T-helper 2 cell treated with Interferon-gamma antibody and Interleukin-4, amounts not matched to agents 5 μg/mL and 100 μg/mL, for 36 hours (primary cell): ENCODE data around the gene QRICH2.
"Not testable (repeated sequence)": the region's sequence is repeated elsewhere in the genome, so short reads cannot be mapped to it uniquely, and the experiment has no call there.

ENCODE experiments used
- DNase-seq: peaks from one replicate; pipeline ENCODE4 v3.0.0; 2021; ENCODE audit warnings: low spot score
- H3K27ac Mint-ChIP-seq: one replicate; pipeline ENCODE4 v1.8.0; 2021; ENCODE audit warnings: mild to moderate bottlenecking, mixed read lengths
- H3K27me3 Mint-ChIP-seq: one replicate; pipeline ENCODE4 v1.8.0; 2021; ENCODE audit warnings: low read depth, mixed read lengths
- H3K36me3 Mint-ChIP-seq: one replicate; pipeline ENCODE4 v1.8.0; 2021; ENCODE audit warnings: low read depth, mixed read lengths
- H3K4me1 Mint-ChIP-seq: one replicate; pipeline ENCODE4 v1.8.0; 2021; ENCODE audit warnings: low read depth, mixed read lengths
- H3K4me3 Mint-ChIP-seq: one replicate; pipeline ENCODE4 v1.8.0; 2022; ENCODE audit warnings: mild to moderate bottlenecking, moderate library complexity, mixed read lengths
- H3K9me3 Mint-ChIP-seq: one replicate; pipeline ENCODE4 v1.8.0; 2021; ENCODE audit warnings: mixed read lengths

Gene QRICH2

GRCh38 chr17:76246080-76247066 is 61.7 kb downstream of the QRICH2 start:
- H3K9me3 Mint-ChIP-seq: no peaks in the 10 kb centered on the region
- peaks cover 2% of the 10 kb centered on the region for H3K36me3 Mint-ChIP-seq
- H3K4me3 Mint-ChIP-seq: peak overlapping the region; percentile 64
- H3K27me3 Mint-ChIP-seq: no peaks in the 10 kb centered on the region
- peak overlapping the region; percentile 93 for H3K27ac Mint-ChIP-seq
- DNase-seq: peak; percentile 84
- peaks cover 60% of the 10 kb centered on the region for H3K4me1 Mint-ChIP-seq

DNA sequence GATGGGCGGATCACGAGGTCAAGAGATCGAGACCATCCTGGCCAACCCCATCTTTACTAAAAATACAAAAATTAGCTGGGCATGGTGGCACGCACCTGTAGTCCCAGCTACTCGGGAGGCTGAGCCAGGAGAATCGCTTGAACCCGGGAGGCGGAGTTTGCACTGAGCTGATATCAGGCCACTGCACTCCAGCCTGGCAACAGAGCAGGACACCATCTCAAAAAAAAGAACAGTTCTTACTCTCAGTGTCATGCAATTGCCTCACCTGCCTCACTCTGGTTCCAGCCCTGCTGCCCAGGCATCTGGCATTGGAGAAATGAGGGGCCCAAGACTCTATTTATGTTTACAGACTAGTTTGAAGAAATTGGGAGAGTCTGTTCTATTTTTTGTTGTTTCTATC is 63.4 kb downstream of the QRICH2 start:
- H3K4me3 Mint-ChIP-seq, H3K9me3 Mint-ChIP-seq, DNase-seq, H3K27me3 Mint-ChIP-seq, H3K36me3 Mint-ChIP-seq: not testable (repeated sequence)
- Mint-ChIP-seq H3K4me1 (peaks cover 59% of the 10 kb centered on the region), H3K27ac (peak overlapping the region; percentile 43)

DNA sequence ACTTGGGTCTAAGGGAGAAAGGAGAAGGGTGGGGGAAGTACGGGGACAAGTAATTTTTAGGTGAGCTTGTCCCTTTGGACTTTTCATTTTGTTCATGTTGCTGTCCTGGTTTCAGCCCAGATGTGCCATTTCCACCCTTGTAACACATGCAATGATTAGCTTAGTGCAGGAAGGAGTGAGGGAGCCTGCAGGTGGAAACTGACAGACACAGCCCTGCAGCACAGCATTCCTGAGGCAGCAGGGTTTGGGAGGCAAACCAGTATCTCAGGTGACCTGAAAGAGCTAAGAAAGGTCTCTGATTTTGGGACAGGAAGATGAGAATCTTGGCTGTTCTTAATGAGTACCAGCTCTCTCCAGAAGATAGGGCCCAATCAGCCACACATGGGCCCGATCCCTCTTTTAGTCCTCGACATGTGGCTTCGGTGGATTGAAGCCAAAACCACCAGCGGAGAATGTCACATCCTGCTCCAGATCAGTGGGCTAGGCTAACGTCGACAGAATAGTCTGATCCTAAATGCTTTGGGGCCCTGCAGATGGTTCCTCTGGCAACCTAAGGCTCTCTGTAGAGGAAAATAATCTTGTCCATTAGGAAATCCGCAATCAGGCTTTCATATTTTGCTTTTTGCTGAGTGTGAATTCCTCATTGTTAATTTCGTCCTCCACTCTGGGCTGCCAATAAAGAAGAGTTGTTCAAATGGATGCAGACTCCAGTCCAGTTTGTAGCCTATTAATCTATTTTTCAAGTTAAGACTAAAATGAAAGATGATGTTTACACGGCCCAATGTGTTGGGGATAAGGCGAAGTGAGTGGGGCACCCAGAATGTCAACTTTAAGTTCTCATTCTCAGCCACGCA is 64.0 kb downstream of the QRICH2 start:
- peaks cover 5% of the 10 kb centered on the region for H3K27me3 Mint-ChIP-seq
- no peak overlapping the region for H3K27ac Mint-ChIP-seq
- H3K4me1 Mint-ChIP-seq: peaks cover 60% of the 10 kb centered on the region
- no peak for DNase-seq
- H3K36me3 Mint-ChIP-seq: peaks cover 6% of the 10 kb centered on the region
- no peak overlapping the region for H3K4me3 Mint-ChIP-seq
- no peaks in the 10 kb centered on the region for H3K9me3 Mint-ChIP-seq

GRCh38 chr17:76241691-76242255 is 66.3 kb downstream of the QRICH2 start:
- H3K4me3 Mint-ChIP-seq: peak overlapping the region; percentile 95

DNA sequence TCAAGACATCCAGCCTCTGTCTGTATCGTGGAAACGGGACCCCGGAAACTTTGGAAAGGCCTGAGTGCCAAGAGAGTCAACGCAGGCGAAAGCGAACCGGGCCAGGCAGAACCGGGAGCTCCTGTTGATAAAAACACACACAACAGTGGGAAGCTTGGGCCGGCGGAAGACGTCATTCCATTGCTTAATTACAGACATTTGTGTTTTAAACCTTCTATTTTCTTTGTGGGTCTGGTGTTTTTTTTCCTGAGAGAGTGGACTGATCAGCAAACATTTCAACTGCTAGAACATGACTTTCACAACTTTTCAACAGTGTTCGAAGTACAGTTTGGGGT is 66.9 kb downstream of the QRICH2 start:
- peak overlapping the region; percentile 94 for H3K27ac Mint-ChIP-seq
- H3K4me1 Mint-ChIP-seq: peaks cover 61% of the 10 kb centered on the region
- H3K36me3 Mint-ChIP-seq: peaks cover 24% of the 10 kb centered on the region
- peaks cover 5% of the 10 kb centered on the region for H3K27me3 Mint-ChIP-seq
- H3K4me3 Mint-ChIP-seq: peak overlapping the region; percentile 95
- no peak for DNase-seq
- H3K9me3 Mint-ChIP-seq: no peaks in the 10 kb centered on the region

More at GRCh38 chr17:76241691-76242255, 66.3 kb downstream of the QRICH2 start:
- peaks cover 20% of the 10 kb centered on the region for H3K36me3 Mint-ChIP-seq
- H3K27me3 Mint-ChIP-seq: peaks cover 5% of the 10 kb centered on the region
- H3K4me1 Mint-ChIP-seq: peaks cover 62% of the 10 kb centered on the region
- no peak for DNase-seq
- H3K9me3 Mint-ChIP-seq: no peaks in the 10 kb centered on the region
- no peak overlapping the region for H3K27ac Mint-ChIP-seq

- Mint-ChIP-seq H3K9me3 (no peaks in the 10 kb centered on the region), H3K27ac (peak within 1 kb of the TSS; percentile 94), H3K4me3 (peak within 1 kb of the TSS; percentile 95), H3K4me1 (peaks cover 56% of the 10 kb centered on the region), H3K36me3 (peaks cover 24% of the 10 kb centered on the region), H3K27me3 (peaks cover 5% of the 10 kb centered on the region)
- DNase-seq: peak; percentile 71
Observed at GRCh38 chr17:76240461-76241203, 67.4 kb downstream of the QRICH2 start, which contains the start of gene RNF157. TSS of gene RNF157 (minus strand) at chr17:76240493. CDS start at chr17:76240240, 253 bp downstream.

- peaks cover 5% of the 10 kb centered on the region for H3K27me3 Mint-ChIP-seq
- H3K4me1 Mint-ChIP-seq: peaks cover 52% of the 10 kb centered on the region
- peaks cover 24% of the 10 kb centered on the region for H3K36me3 Mint-ChIP-seq
- DNase-seq: no peak
- H3K4me3 Mint-ChIP-seq: peak overlapping the region; percentile 86
- peak overlapping the region; percentile 73 for H3K27ac Mint-ChIP-seq
- H3K9me3 Mint-ChIP-seq: no peaks in the 10 kb centered on the region
Observed at GRCh38 chr17:76239538-76240274, 68.4 kb downstream of the QRICH2 start.

DNA sequence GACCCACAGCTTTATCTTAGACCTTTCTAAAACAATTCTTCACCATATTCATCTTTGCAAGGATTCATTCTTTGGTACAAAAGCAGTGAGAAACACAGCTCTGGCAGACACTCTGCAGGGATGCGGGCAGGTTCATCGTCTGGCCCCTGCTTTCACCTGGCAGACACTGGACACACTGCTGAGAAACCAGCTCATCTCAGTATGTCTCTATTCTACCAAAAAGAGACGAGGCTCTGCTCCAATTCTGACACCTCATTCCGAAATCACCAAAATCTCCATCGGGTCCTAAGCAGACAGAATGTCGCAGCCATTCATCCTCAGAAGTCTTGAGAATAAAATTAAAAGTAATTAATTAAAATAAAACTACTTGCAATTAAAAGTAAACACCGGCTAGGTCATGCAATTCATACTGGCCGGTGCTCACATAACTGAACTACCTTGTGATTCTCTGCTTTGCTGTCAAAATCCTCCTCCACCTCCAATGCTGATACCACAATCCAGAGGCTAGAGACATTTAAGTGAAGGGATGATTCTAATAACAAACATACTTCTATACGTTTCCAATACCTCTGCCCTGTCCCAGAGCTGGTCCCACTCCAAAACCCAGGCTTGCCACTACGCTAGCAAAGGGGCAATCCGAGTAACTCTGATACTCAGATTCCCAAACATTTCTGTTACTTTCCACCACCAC is 69.1 kb downstream of the QRICH2 start:
- peaks cover 29% of the 10 kb centered on the region for H3K36me3 Mint-ChIP-seq
- no peaks in the 10 kb centered on the region for H3K9me3 Mint-ChIP-seq
- DNase-seq: no peak
- H3K27me3 Mint-ChIP-seq: peaks cover 5% of the 10 kb centered on the region
- peak overlapping the region; percentile 86 for H3K4me3 Mint-ChIP-seq
- H3K27ac Mint-ChIP-seq: peak overlapping the region; percentile 73
- H3K4me1 Mint-ChIP-seq: peaks cover 53% of the 10 kb centered on the region

DNA sequence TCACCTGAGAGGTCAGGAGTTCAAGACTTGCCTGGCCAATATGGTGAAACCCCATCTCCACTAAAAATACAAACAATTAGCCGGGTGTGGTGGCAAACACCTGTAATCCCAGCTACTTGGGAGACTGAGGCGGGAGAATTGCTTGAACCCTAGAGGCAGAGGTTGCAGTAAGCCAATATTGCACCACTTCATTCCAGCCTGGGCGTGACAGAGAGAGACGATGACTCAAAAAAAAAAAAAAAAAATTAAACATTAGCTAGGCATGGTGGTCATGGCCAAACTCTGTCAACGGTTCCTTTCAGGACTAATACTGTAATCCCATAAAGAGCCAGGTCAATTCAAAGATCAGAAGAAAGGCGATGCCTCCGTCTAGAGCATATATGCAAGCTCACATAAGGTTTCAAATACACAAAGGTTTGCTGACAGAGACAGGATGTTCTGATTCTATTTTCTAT is 70.2 kb downstream of the QRICH2 start:
- peaks cover 5% of the 10 kb centered on the region for H3K27me3 Mint-ChIP-seq
- DNase-seq: no peak
- peaks cover 32% of the 10 kb centered on the region for H3K36me3 Mint-ChIP-seq
- peak overlapping the region; percentile 64 for H3K27ac Mint-ChIP-seq
- peak overlapping the region; percentile 86 for H3K4me3 Mint-ChIP-seq
- no peaks in the 10 kb centered on the region for H3K9me3 Mint-ChIP-seq
- peaks cover 44% of the 10 kb centered on the region for H3K4me1 Mint-ChIP-seq

- no peak for DNase-seq
- peaks cover 5% of the 10 kb centered on the region for H3K27me3 Mint-ChIP-seq
- H3K36me3 Mint-ChIP-seq: peaks cover 33% of the 10 kb centered on the region
- peaks cover 38% of the 10 kb centered on the region for H3K4me1 Mint-ChIP-seq
- H3K4me3 Mint-ChIP-seq: no peak overlapping the region
- no peak overlapping the region for H3K27ac Mint-ChIP-seq
- H3K9me3 Mint-ChIP-seq: no peaks in the 10 kb centered on the region
Observed at GRCh38 chr17:76236603-76237002, 71.5 kb downstream of the QRICH2 start.

- Mint-ChIP-seq H3K4me3 (no peak overlapping the region), H3K4me1 (peaks cover 32% of the 10 kb centered on the region), H3K27ac (no peak overlapping the region), H3K9me3 (no peaks in the 10 kb centered on the region), H3K27me3 (peaks cover 1% of the 10 kb centered on the region), H3K36me3 (peaks cover 31% of the 10 kb centered on the region)
- no peak for DNase-seq
Observed at GRCh38 chr17:76235883-76236282, 72.2 kb downstream of the QRICH2 start.

GRCh38 chr17:76234354-76234679 is 73.8 kb downstream of the QRICH2 start:
- Mint-ChIP-seq H3K9me3 (no peaks in the 10 kb centered on the region), H3K4me1 (peaks cover 35% of the 10 kb centered on the region), H3K36me3 (peaks cover 38% of the 10 kb centered on the region), H3K4me3 (no peak overlapping the region), H3K27ac (no peak overlapping the region), H3K27me3 (no peaks in the 10 kb centered on the region)
- DNase-seq: no peak
